Measurements from ENCODE around the gene VEZT.

- no peak for TF ChIP-seq EP300 (IDR thresholded peaks at IDR 0.05; ENCODE audit: borderline replicate concordance)
- TF ChIP-seq REST (IDR thresholded peaks at IDR 0.05; ENCODE audit: low read depth): no peak
- TF ChIP-seq CEBPB (IDR thresholded peaks at IDR 0.05): no peak
- TF ChIP-seq NFIC (IDR thresholded peaks at IDR 0.05): no peak
- TF ChIP-seq TCF12 (IDR thresholded peaks at IDR 0.05; ENCODE audit: low read depth): no peak
- TF ChIP-seq YY1 (IDR thresholded peaks at IDR 0.05; ENCODE audit: low read depth): no peak
- TF ChIP-seq, protein P1, sequence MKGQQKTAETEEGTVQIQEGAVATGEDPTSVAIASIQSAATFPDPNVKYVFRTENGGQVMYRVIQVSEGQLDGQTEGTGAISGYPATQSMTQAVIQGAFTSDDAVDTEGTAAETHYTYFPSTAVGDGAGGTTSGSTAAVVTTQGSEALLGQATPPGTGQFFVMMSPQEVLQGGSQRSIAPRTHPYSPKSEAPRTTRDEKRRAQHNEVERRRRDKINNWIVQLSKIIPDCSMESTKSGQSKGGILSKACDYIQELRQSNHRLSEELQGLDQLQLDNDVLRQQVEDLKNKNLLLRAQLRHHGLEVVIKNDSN (IDR thresholded peaks at IDR 0.05): no peak
- TF ChIP-seq RAD21 (IDR thresholded peaks at IDR 0.05; ENCODE audit: low read depth): no peak
Observed at GRCh38 chr12:95258151-95258550, 40.5 kb downstream of the VEZT start.

All from Ishikawa (cell line).